IPS DF 6.9 (cell line): ENCODE data around the gene DLG4.

Experiments
- DNase-seq: peaks from one replicate; pipeline ENCODE4 v3.0.0-alpha.2; 2013; ENCODE audit warnings: low read depth, low spot score
- H3K27ac ChIP-seq: one replicate; pipeline ENCODE4 v1.5.1; 2013; ENCODE audit warnings: low read length, control low read depth
- H3K27me3 ChIP-seq: 2 replicates; pipeline ENCODE4 v1.6.1; 2013; ENCODE audit warnings: mild to moderate bottlenecking, low read length; ENCODE audit not compliant: control insufficient read depth, insufficient read depth
- H3K36me3 ChIP-seq: 2 replicates; pipeline ENCODE4 v1.6.1; 2013; ENCODE audit warnings: low read length; ENCODE audit not compliant: control insufficient read depth, insufficient read depth
- H3K4me1 ChIP-seq: 2 replicates; pipeline ENCODE4 v1.6.1; 2013; ENCODE audit warnings: low read length; ENCODE audit not compliant: control insufficient read depth, insufficient read depth
- H3K4me3 ChIP-seq: 2 replicates; pipeline ENCODE4 v1.5.1; 2013; ENCODE audit warnings: mild to moderate bottlenecking, low read length
- H3K9me3 ChIP-seq: 2 replicates; pipeline ENCODE4 v1.6.1; 2013; ENCODE audit warnings: low read length, inconsistent platforms; ENCODE audit not compliant: control insufficient read depth, insufficient read depth
- WGBS: extraction: QIAGEN DNeasy Blood & Tissue Kit; methylation state at CpG from one replicate; pipeline ENCODE4 v1.1.7; 2013; ENCODE audit warnings: mixed read lengths, missing lambda C conversion rate; ENCODE audit not compliant: insufficient read length, insufficient coverage; 5-methylcytosine and 5-hydroxymethylcytosine counted together

DLG4 gene

DNA sequence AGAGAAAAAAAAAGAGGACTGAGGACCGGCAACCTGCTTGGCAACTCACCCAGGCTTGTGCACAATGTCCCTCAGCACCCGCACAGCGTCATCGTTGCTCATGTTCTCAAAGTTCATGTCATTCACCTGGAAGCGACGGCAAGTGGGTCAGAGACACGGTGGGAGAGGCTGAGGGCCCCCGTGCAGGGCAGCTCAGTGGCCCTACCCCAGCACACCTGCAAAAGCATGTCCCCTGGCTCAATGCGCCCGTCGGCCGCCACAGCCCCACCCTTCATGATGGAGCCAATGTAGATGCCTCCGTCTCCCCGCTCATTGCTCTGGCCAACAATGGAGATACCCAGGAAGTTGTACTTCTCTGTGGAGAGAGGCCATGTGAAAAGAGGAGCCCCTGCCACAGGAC is 9.3 kb upstream of the DLG4 start:
- Histone ChIP-seq H3K4me1 (no peaks in the 10 kb centered on the region; the same call in 1 of the 2 replicates), H3K36me3 (peaks cover 44% of the 10 kb centered on the region), H3K27me3 (no peaks in the 10 kb centered on the region), H3K9me3 (no peaks in the 10 kb centered on the region), H3K4me3 (no peak overlapping the region), H3K27ac (no peak overlapping the region)
- no peak for DNase-seq
- no CpG with 5 or more reads among the region's 14 CpGs for WGBS

DNA sequence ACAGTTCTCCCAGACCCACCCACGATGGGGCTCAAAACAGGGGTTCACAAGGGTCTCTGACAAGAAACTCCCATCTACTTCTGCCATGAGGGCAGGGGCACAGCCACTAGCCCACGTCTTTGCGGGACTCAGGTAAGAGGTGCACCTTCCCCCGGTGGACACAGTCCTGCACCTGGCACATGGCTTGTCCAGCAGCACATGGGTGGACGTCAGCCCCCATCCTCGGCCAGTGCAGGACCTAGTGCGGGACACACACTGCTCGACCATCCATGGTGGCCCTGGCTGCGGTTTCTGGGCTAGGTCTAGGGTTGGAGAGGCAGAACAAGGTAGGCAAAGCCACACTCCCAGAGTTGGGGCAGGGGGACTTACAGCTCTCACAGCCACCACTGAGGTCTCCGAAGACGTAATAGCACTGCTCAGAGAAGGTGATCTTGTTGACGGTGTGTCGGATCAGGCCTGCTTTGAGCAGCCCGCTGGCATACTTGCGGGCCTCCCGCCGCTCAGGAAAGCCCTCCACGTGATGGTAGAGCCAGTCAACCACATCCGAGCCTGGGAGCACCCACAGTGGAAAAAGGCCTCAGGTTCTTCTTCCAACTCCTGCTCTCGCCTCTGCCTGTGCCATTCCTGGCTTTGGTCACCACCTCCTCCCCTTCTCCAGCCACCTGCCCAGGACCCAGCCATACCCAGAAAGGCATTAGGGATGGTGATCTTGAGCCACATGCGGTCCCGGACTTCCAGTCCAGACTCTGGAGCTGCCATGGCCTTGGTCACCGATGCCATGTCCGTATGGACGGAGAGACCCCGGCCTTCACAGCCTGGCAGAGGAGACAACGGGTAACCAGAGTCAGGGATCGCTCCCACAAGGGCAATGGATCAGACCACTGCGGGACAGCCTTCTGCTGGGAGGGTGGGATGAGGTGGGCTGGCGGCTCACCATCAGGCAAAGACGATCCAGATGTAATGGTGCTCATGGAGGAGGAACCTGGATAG is 7.4 kb upstream of the DLG4 start:
- WGBS, result no CpG with 5 or more reads among the region's 31 CpGs
- no peak for DNase-seq
- Histone ChIP-seq H3K27ac (no peak overlapping the region), H3K4me1 (no peaks in the 10 kb centered on the region; the same call in 1 of the 2 replicates), H3K4me3 (no peak overlapping the region), H3K36me3 (peaks cover 60% of the 10 kb centered on the region), H3K27me3 (no peaks in the 10 kb centered on the region), H3K9me3 (no peaks in the 10 kb centered on the region)

DNA sequence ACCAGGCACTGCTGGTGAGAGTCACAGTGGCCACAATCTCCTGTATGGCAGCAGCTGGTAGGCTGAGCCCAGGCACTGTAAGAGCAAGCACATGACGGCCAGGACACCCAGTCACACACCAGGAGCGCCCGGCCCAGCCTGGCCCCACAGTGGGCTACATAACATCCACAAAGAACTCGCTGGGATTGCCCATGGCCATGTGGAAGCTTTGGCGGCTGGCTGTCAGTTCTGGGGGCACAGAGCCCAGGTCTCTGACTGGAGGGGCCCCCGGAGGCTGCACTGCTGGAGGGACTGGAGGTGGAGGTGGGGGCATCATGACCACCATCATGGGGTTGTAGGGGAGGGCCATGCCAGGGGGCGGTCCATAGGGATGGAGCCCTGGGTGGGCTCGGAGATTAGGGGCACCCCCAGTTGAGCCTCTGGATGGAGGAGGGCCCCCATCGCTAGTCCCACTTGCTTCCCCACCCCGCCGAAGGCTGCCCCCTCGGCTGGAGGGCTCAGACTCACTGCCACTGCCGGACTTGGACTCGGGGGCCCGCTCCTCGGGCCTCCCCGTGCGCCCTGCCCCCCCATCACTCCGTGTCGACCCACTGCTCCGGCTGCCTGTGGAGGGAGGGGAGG is 6.2 kb upstream of the DLG4 start:
- H3K27ac ChIP-seq, result no peak overlapping the region
- H3K4me1 ChIP-seq, result no peaks in the 10 kb centered on the region; the same call in 1 of the 2 replicates
- no CpG with 5 or more reads among the region's 21 CpGs for WGBS
- H3K4me3 ChIP-seq, result no peak overlapping the region
- peaks cover 65% of the 10 kb centered on the region for H3K36me3 ChIP-seq
- DNase-seq, result no peak
- H3K27me3 ChIP-seq, result no peaks in the 10 kb centered on the region
- no peaks in the 10 kb centered on the region for H3K9me3 ChIP-seq

DNA sequence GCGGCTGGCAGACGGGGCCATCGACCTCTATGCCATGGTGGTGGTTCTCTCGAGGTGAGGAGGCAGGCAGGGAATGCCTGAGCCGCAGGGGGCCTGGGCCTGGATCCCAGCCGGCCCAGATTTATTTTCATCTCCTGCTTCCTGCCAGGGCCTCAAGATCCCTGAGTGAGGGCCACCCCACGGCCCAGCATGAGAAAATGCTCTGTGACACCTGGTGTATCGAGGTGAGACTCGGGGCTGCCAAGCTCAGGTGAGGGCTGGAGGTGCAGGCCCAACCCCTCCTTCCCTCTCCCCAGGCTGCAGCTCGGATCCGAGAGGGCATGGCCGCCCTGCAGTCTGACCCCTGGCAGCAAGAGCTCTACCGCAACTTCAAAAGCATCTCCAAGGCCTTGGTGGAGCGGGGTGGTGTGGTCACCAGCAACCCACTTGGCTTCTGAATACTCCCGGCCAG is 5.0 kb upstream of the DLG4 start:
- Histone ChIP-seq H3K4me3 (no peak overlapping the region), H3K9me3 (no peaks in the 10 kb centered on the region), H3K27me3 (no peaks in the 10 kb centered on the region), H3K36me3 (peaks cover 60% of the 10 kb centered on the region), H3K4me1 (no peaks in the 10 kb centered on the region; the same call in 1 of the 2 replicates), H3K27ac (no peak overlapping the region)
- DNase-seq, result no peak
- WGBS, result no CpG with 5 or more reads among the region's 15 CpGs

- H3K4me1 ChIP-seq, result no peaks in the 10 kb centered on the region; the same call in 1 of the 2 replicates
- no CpG with 5 or more reads among the region's 10 CpGs for WGBS
- H3K27ac ChIP-seq, result no peak overlapping the region
- H3K4me3 ChIP-seq, result no peak overlapping the region
- DNase-seq, result no peak
- no peaks in the 10 kb centered on the region for H3K27me3 ChIP-seq
- peaks cover 56% of the 10 kb centered on the region for H3K36me3 ChIP-seq
- no peaks in the 10 kb centered on the region for H3K9me3 ChIP-seq
Observed at GRCh38 chr17:7224110-7224509, 4.5 kb upstream of the DLG4 start.

DNA sequence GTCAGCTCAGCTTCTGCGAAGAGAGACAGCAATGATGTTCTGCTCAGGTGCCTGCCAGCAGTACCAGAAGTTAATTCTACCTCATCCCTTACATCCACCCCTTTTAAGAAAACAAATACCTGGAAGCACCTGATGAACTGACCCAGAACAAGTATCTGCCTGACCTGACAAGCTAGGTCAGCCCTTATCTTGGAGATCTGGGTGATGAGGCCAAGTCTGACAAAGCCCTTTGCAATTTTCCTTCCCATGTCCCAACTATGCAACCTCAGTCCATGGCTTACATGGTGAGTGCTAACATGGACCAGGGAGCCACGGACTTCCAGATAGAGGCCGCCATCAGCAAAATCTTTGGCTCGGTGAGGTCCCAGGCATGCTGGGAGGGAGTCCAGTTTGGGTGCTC is 3.7 kb upstream of the DLG4 start:
- Histone ChIP-seq H3K4me3 (no peak overlapping the region), H3K36me3 (peaks cover 50% of the 10 kb centered on the region), H3K27ac (no peak overlapping the region), H3K4me1 (no peaks in the 10 kb centered on the region; the same call in none of the 2 replicates), H3K9me3 (no peaks in the 10 kb centered on the region), H3K27me3 (no peaks in the 10 kb centered on the region)
- no CpG with 5 or more reads among the region's 4 CpGs for WGBS
- no peak for DNase-seq

DNA sequence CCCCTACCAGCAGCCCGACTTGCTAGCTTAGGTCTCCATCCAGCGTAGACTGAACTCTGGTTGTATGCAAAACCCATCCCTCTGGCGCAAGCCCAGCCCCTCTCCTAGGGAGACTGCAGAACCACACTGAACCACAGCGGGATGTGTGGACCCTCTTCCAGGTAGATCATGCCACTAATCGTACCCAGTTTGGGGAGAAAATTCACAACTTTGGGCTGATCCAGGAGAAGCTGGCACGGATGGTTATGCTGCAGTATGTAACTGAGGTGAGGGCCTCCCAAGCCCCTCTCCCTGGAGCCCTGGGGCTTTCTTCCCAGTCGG is 3.3 kb upstream of the DLG4 start:
- H3K4me3 ChIP-seq, result no peak overlapping the region
- H3K9me3 ChIP-seq, result no peaks in the 10 kb centered on the region
- no peaks in the 10 kb centered on the region for H3K27me3 ChIP-seq
- H3K4me1 ChIP-seq, result peaks cover 1% of the 10 kb centered on the region
- DNase-seq, result no peak
- no peak overlapping the region for H3K27ac ChIP-seq
- no CpG with 5 or more reads among the region's 7 CpGs for WGBS
- peaks cover 47% of the 10 kb centered on the region for H3K36me3 ChIP-seq

DNA sequence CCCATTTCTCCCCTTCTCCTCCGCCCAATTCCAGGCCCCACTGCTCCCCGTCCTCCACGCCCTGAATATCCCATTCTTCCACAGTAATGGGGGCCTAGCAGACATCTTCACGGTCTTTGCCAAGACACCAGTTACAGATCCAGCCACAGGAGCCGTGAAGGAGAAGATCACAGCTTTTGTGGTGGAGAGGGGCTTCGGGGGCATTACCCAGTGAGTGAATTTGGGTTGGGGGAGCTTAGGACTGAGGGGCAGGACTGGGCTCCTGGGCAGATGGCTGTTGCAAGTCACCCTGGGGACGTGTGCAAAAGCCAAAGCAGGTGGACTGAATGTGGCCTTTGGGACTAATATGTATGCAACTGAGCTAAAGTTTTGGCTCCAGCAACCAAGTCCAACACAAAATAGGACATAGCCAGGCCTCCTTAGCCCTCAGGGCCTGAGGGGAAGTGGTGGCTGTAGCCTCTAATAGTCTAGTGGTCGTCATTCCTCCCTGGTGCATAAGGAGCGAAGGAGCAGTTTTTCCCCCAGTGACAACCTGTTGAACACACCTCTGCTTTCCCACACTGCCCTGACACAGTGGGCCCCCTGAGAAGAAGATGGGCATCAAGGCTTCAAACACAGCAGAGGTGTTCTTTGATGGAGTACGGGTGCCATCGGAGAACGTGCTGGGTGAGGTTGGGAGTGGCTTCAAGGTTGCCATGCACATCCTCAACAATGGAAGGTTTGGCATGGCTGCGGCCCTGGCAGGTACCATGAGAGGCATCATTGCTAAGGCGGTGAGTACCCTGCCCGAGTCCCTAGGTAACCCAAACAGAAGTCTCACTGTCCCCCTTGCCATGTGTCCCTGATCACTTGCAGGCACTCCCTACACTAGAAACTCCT is 2.7 kb upstream of the DLG4 start:
- H3K27me3 ChIP-seq, result no peaks in the 10 kb centered on the region
- DNase-seq, result no peak
- H3K27ac ChIP-seq, result no peak overlapping the region
- H3K4me1 ChIP-seq, result peaks cover 1% of the 10 kb centered on the region
- whole genome bisulfite sequencing, result no CpG with 5 or more reads among the region's 15 CpGs
- H3K9me3 ChIP-seq, result no peaks in the 10 kb centered on the region
- H3K4me3 ChIP-seq, result no peak overlapping the region
- peaks cover 42% of the 10 kb centered on the region for H3K36me3 ChIP-seq

DNA sequence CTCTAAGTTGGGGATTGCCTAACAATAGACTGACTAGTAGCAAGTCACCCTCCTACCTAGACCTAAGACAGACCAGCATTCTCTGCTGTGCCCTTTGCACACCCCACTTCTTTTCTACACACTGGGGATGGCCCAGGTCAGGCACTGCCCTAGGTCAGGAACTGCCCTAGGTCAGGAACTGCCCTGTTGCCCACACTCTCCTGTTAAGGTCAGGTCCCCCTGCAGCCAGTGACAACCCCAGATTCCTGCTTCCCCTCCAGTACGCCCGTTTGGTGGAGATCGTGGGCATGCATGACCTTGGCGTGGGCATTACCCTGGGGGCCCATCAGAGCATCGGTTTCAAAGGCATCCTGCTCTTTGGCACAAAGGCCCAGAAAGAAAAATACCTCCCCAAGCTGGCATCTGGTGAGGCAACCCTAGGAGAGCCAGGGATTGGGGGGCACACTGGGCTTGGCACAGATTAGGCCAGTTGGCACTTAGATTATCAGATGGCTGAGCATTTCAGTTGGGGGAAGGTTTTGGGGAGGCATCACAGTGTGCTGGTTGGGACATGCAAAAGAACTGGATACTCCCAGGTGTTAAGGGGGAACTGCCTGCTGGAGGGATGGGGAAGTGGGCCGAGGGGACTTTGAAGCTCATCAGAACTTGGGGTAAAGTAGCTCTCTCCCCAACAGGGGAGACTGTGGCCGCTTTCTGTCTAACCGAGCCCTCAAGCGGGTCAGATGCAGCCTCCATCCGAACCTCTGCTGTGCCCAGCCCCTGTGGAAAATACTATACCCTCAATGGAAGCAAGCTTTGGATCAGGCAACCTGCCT is 1.8 kb upstream of the DLG4 start:
- H3K4me3 ChIP-seq, result no peak overlapping the region
- DNase-seq, result no peak
- H3K9me3 ChIP-seq, result no peaks in the 10 kb centered on the region
- peaks cover 34% of the 10 kb centered on the region for H3K36me3 ChIP-seq
- peaks cover 1% of the 10 kb centered on the region; the same call in 1 of the 2 replicates for H3K4me1 ChIP-seq
- no peaks in the 10 kb centered on the region for H3K27me3 ChIP-seq
- WGBS, result no CpG with 5 or more reads among the region's 10 CpGs
- no peak overlapping the region for H3K27ac ChIP-seq
